NB4 (cell line): ENCODE measurements around the gene LIMS1.
"Not testable (repeated sequence)": the region's sequence is repeated elsewhere in the genome, so short reads cannot be mapped to it uniquely, and the experiment has no call there.

Experiments used
- DNase-seq: peaks from one replicate; pipeline ENCODE4 v3.0.0; 2010; ENCODE audit warnings: low read depth
- H3K4me3 ChIP-seq: one replicate; pipeline ENCODE4 v1.5.1; 2011; ENCODE audit warnings: mild to moderate bottlenecking, low read depth, low read length, moderate library complexity
- MYC ChIP-seq: IDR thresholded peaks from 2 replicates; pipeline ENCODE4 v1.6.1; 2011; ENCODE audit warnings: low read depth, low read length
- POLR2A ChIP-seq: IDR thresholded peaks from 2 replicates; pipeline ENCODE4 v1.6.1; 2011; ENCODE audit warnings: mild to moderate bottlenecking; ENCODE audit not compliant: insufficient read length; ENCODE audit errors: extremely low read depth
- TF ChIP-seq, protein P1 (sequence below): IDR thresholded peaks from one replicate; pipeline ENCODE4 v1.5.1; 2012; ENCODE audit warnings: low read depth, low read length
- TF ChIP-seq, protein P2 (sequence below): IDR thresholded peaks from 2 replicates; pipeline ENCODE4 v1.6.1; 2011; ENCODE audit warnings: low read depth, low read length

The LIMS1 gene, protein sequence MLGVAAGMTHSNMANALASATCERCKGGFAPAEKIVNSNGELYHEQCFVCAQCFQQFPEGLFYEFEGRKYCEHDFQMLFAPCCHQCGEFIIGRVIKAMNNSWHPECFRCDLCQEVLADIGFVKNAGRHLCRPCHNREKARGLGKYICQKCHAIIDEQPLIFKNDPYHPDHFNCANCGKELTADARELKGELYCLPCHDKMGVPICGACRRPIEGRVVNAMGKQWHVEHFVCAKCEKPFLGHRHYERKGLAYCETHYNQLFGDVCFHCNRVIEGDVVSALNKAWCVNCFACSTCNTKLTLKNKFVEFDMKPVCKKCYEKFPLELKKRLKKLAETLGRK

DNA sequence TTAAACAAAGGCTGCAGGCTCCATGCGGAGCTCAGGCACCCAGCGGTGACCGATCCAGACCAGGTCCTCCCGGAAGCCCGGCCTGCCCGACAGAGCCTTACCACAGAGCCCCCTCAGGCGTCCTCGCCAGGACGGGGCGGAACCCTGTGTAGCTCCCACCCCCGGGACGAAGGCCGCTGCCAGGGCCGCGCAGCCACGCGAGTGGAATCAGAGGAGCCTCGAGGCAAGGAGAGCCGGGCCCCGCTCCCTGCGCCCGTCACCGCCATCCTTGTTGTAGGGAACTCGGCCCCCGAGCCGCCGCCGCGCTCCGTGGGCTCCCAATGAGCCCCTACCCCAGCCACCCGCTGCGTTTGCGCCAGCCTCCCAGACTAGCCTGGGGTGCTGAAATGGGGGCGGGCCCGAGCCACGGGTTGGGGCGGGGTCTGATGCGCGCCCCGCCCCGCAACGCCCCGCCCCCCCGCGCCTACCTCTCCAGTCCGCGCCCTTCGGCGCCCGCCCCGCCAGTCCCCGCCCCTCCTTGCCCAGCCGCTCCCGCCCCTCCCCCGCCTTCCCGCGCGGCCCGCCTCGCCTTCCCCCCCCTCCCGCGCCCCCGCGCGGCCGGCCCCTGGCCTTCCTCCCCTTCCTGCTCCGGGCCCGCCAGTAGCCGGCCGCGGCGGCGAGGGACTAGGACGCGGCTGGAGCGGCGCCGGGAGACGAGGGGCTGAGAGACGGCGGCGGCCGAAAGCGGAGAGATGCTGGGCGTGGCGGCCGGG is at the start of gene LIMS1:
TSS of gene LIMS1 (plus strand) at position 639 of the 752 bp plus-strand sequence. CDS start at position 732, 93 bp downstream.
- H3K4me3 ChIP-seq: peak within 1 kb of the TSS; percentile 93
- TF ChIP-seq MYC (no peak), POLR2A (peak; percentile 88)
- TF ChIP-seq, protein P1, sequence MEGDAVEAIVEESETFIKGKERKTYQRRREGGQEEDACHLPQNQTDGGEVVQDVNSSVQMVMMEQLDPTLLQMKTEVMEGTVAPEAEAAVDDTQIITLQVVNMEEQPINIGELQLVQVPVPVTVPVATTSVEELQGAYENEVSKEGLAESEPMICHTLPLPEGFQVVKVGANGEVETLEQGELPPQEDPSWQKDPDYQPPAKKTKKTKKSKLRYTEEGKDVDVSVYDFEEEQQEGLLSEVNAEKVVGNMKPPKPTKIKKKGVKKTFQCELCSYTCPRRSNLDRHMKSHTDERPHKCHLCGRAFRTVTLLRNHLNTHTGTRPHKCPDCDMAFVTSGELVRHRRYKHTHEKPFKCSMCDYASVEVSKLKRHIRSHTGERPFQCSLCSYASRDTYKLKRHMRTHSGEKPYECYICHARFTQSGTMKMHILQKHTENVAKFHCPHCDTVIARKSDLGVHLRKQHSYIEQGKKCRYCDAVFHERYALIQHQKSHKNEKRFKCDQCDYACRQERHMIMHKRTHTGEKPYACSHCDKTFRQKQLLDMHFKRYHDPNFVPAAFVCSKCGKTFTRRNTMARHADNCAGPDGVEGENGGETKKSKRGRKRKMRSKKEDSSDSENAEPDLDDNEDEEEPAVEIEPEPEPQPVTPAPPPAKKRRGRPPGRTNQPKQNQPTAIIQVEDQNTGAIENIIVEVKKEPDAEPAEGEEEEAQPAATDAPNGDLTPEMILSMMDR: no peak
- TF ChIP-seq, protein P2, sequence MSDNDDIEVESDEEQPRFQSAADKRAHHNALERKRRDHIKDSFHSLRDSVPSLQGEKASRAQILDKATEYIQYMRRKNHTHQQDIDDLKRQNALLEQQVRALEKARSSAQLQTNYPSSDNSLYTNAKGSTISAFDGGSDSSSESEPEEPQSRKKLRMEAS: peak; percentile 50; the same call in 1 of the 2 replicates
- DNase-seq: peak; percentile 92

DNA sequence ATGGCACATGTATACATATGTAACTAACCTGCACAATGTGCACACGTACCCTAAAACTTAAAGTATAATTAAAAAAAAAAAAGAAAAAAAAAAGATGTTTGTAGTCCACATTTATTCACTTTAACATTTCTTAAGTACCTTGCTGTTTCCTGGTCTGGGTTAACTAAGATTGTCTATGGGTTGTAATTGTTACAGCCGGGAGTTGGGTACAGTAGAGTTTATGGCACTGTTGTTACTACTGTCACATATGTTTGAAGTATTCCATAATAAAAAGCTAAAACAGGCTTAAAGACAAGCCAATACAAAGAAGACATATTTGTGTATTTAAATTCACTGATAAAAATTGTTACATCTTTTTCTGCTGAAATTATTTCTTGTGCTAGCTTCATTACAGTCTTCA is 49.0 kb upstream of the LIMS1 start:
- H3K4me3 ChIP-seq: no peak overlapping the region
- TF ChIP-seq MYC (no peak), POLR2A (no peak)
- TF ChIP-seq, protein P1: no peak
- TF ChIP-seq, protein P2: no peak
- DNase-seq: no peak

DNA sequence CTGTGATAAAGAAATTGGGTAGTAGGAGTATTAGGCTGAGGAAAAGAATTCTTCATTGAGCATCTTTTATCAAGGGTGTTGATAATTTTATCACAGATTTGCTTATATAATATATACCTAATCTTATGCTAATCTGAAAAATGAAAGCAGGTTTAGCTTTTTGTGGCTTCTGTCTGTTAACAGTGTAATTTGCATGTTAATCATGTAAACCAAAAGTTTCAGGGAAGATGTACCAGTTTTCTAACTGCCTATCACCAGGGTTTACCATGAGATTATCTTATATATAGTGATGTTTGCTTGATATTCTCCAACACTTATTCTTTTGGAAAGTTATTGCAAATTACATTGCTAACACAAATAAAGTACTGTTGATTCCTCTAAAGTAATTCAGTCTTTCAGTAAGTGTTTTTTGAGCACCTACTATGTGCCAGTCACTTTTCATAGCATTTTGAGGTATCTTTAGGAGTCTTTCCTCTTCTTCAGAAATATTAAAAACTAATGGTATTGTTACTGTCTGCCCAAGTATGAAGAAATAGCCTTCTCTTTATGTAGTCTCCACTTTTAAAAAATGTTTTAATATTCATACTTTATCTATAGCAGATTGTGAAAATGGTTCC is 43.7 kb upstream of the LIMS1 start:
- no peak for DNase-seq
- no peak for TF ChIP-seq MYC
- H3K4me3 ChIP-seq: no peak overlapping the region

DNA sequence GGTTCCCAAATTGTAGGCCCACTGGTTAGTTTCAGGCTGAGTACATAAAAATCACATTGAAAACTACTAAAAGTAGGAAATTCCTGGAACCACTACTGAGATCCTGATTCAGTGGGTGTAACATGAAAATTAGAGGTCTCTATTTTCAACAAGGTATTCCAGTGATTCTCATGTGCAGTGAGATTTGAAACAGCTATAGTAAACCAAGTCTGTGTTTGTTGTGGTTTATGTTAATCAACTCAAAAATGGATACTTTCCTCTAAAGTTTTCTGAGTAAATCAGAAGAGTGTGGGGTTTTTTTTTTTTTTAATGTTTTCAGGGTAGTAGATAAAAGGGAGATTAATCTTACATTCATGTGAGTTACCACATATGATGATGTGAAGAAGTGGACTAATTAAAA is 42.4 kb upstream of the LIMS1 start:
- no peak overlapping the region for H3K4me3 ChIP-seq
- TF ChIP-seq MYC (no peak), POLR2A (no peak)
- TF ChIP-seq, protein P1: no peak
- TF ChIP-seq, protein P2: no peak
- no peak for DNase-seq

DNA sequence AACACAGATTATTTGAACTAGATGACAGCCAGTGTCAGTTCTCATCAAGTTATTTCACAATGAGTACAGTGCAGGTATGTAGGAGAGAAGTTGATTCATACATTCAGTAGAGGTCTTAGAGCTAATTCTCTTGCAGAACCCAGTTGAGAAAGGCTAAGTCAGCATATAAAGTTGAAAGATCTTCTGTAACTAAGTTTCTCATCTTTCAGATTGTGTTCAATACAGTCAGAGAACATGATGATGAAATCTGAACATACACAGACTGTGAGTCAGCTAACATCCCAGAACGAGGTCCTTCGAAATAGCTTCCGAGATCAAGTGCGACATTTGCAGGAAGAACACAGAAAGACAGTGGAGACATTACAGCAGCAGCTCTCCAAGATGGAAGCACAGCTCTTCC is 41.9 kb upstream of the LIMS1 start:
- DNase-seq: no peak
- no peak overlapping the region for H3K4me3 ChIP-seq
- TF ChIP-seq, protein P1: no peak
- TF ChIP-seq MYC (no peak), POLR2A (no peak)
- TF ChIP-seq, protein P2: no peak

DNA sequence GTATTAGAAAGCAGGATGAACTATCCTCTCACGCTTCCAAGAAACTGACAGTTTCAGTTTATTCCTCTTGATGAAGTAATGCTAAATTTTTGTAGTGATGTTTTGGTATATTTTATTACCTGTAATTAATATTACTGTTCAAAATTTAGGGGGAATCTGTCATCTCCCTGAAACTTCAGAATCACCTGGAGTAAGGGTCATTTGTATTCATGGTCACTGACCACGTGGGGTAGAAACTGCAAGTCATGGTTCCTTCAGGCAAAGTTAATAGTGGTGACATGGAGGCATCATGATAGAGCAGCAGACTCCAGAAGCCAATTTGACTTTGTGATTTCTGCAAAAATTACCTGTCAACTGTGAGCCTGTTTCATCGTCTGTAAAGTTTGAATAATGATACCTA is 38.1 kb upstream of the LIMS1 start:
- H3K4me3 ChIP-seq, DNase-seq: not testable (repeated sequence)

DNA sequence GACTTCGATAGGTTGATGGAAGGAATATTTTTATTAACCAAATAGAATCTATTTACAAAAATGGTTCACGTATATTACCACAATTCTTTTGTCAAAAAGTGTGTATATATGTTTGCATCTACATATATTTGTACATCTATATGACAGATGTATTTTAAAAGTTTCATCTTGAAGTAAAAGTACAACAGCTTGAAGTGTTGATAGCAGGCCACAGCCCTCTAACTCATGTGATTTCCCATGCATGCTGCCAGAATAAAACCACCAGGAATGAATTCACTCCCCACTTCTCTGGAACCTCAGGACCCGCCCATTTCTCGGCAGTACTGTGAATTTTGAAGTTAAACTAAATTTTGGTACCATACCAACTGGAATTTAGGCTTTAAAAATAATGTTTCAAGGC is 26.6 kb upstream of the LIMS1 start:
- H3K4me3 ChIP-seq, DNase-seq: not testable (repeated sequence)

DNA sequence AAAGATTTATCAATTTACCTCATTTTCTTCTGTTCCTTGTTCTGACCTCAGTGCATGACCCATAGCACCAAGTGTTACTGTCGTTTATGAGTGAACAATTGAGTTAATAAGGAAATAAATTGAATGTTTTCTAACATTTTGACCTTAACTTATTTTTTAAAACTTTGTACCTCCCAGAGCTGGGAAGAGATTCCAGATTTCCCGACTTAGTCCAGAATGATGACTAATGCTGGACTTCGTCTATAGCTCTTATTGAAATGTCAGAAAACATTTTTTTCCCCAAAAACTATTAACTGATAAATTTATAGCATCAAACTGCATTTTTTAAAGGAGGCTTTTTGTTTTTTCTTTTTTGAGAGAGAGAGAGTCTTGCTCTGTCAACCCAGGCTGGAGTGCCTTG is 21.8 kb upstream of the LIMS1 start:
- H3K4me3 ChIP-seq, DNase-seq: not testable (repeated sequence)

DNA sequence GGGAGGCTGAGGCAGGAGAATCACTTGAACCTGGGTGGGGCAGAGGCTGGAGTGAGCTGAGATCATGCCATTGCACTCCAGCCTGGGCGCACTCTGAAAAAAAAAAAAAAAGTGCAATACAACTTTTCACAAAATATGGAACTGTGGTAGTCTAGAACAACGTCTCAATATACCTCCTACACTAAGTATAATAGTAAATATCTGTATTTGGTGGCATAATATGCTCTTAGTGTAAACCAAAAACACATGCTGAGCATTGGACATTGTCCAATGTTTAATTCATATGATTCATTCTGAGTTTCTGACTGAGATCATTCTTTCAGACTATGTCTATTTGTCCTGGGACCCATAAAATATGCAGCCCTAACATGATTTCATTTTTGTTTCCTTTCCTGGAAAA is 19.8 kb upstream of the LIMS1 start:
- not testable (repeated sequence) for DNase-seq, H3K4me3 ChIP-seq

DNA sequence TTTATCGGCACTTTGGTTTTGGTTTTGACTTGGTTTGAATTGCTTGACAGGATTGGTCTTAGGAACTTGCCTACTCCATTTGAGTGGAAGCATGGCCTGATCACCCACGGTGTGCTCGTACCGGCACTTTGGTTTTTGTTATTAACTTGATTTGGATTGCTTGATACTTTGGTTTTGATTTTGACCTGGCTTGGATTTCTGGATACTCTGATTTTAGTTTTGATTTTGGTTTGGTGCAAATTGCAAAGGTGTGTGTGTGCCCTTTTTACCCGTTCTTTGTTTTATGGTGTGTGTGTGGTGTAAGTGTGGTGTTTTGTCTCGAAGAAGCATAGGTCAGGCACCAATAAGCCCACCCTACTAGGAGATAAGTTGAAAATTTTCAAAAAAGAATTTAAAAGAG is 9.6 kb upstream of the LIMS1 start:
- H3K4me3 ChIP-seq, DNase-seq: not testable (repeated sequence)

DNA sequence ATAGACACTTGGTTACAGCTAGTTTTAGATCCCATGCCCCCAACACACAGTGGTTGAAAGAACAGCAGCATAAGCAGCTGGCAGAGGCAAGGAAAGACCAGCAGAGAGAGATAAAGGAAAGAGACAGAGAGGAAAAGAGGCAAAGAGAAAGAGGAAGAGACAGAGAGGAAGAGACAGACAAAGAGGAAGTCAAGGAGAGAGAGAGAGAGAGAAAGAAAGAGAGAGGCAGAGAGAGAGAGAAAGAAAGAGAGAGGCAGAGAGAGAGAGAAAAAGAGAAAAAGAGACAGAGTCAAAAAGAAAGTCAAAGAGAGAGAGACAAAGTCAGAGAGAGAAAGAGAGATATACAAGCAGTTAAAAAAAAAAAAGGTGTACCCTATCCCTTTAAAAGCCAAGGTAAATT is 9.0 kb upstream of the LIMS1 start:
- not testable (repeated sequence) for DNase-seq, H3K4me3 ChIP-seq
